Measurements from ENCODE around the gene TAF11.
"Not testable (repeated sequence)": the region's sequence is repeated elsewhere in the genome, so short reads cannot be mapped to it uniquely, and the experiment has no call there.

The TAF11 gene

GRCh38 chr6:34866509-34866908 lies 21.3 kb downstream of the TAF11 start:
- no peak for DNase-seq

- DNase-seq, result no peak
Observed at GRCh38 chr6:34865107-34865506, 22.7 kb downstream of the TAF11 start.

GRCh38 chr6:34864007-34864406 lies 23.8 kb downstream of the TAF11 start:
- no peak for DNase-seq

- no peak for DNase-seq
Observed at GRCh38 chr6:34860776-34861175, 27.1 kb downstream of the TAF11 start.

- no peak for DNase-seq
Observed at GRCh38 chr6:34859951-34860350, 27.9 kb downstream of the TAF11 start.

GRCh38 chr6:34858681-34859080 lies 29.2 kb downstream of the TAF11 start:
- no peak for DNase-seq

- DNase-seq, result no peak
Observed at GRCh38 chr6:34855463-34855862, 32.4 kb downstream of the TAF11 start.

DNA sequence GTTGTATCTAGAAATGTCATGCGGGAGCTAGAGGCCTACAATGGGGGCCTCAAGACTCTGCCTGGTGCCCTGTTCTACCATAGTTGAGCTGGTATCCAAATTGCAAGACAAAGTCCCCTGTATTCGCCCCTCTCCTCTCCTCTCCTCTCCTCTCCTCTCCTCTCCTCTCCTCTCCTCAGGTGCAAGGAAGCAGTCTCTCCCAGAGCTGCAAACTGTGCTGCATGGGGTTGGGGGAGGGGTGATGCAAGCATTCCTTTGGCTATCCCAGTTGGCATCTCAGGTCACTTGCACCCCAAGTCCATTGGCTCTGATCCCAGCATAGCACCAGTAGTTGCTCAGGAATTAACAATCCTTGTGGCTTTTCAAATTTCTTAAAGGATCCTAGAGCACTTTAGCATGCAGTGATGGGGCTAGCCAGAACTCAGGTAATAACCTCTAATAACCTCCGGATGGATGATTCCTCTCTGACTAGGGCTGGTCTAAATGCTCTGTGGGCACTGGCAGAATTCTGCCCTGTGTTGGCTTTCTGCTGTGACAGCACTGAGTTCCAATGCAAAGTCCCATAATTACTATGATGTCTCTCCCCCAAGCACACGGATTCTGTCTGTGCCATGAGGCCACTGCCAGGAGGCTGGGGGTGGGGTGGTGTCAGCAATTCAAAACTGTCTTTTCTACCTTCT lies 35.3 kb downstream of the TAF11 start:
- DNase-seq, result no peak

- no peak for DNase-seq
Observed at GRCh38 chr6:34851361-34851760, 36.5 kb downstream of the TAF11 start.

- DNase-seq, result not testable (repeated sequence)
Observed at GRCh38 chr6:34849066-34849465, 38.8 kb downstream of the TAF11 start.

- no peak for DNase-seq
Observed at GRCh38 chr6:34839666-34840352, 48.0 kb downstream of the TAF11 start.

DNA sequence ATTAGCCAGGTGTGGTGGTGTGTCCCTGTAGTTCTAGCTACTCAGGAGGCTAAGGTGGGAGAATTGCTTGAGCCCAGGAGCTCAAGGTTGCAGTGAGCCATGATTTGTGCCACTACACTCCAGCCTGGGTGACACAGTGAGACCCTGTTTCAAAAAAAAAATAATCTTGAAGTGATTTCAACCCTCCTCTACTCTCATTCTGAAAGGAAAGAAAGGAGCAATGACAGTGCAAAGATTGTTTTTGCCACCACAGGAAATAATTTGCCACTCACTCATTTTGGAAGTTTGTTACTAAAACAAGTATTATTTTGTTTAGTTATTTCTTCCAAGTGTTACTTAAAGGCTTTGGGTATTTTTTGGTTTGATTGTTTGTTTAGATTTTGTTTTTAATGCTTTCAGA lies 50.3 kb downstream of the TAF11 start:
- DNase-seq, result no peak

GRCh38 chr6:34836451-34836850 lies 51.4 kb downstream of the TAF11 start:
- no peak for DNase-seq

DNA sequence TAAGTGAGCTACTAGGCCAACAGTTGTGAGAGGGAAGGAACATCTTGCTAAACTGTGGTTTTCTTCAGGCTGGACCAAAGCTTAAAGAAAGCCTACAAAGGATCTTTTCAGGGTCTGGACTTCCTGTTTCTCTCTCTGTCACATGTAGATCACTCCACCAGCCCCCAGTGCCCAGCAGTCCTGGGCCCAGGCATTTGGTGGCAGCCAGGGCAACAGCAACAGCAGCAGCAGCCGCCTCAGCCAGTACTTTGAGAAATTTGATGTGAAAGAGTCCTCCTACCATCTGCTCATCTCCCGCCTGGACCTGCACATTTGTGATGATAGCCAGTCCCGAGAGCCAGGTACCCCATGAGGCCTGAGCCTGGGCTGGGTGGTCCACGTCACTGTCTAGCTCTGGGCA lies 51.8 kb downstream of the TAF11 start:
- DNase-seq, result peak in 26 of 58 donors; percentile 2 to 33 (median 9)

- DNase-seq, result no peak
Observed at GRCh38 chr6:34834789-34835518, 52.9 kb downstream of the TAF11 start.

DNA sequence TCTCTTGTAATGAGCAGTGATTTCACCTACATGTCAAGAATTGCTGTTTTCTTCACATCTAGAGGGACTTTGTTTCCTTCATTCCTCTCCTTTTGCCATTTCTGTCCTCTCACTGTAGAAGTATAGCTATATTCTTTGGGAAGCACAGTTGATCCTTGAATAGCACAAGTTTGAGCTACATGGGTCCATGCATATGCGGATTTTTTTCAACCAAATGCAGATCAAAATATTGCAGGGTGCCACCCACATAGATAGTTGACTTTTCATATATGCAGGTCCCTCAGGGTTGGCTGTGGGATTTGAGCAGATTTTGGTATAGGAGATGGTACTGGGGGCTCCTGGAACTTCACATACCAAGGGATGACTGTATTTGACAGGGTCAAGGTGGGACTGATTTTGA lies 54.9 kb downstream of the TAF11 start:
- DNase-seq, result no peak

DNA sequence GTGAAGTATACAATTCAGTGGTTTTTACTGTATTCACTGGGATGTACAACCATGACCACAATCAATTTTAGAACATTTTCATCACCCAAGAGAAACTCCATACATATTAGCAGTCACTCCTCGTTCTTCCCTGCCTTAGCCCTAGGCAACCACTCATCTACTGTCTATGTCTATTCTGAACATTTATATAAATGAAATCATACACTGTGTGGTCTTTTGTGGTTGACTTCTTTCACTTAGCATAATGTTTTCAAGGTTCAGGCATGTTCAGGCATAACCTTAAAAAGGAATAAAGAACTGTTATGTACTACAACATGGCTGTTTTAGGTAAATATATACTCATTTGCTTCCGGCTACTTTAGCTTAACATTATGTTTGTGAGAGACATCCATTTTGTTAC lies 58.7 kb downstream of the TAF11 start:
- DNase-seq, result no peak

Data from anterior cingulate cortex (tissue), 58 donors.